IMR-90 (cell line): ENCODE measurements around the gene C8A. TPM values are rescaled to one million over a fixed set of nuclear protein-coding genes. Genes with fewer than 3 reads are reported as not detected.

Experiments
- ATAC-seq: fragments of 200-7000 bp; cut with Tn5 transposase; 2 replicates; pipeline ENCODE4 v1.9.1; 2020; ENCODE audit warnings: low read depth, mild to moderate bottlenecking, moderate library complexity
- BruUV-seq: library from RNA; stranded (reverse); fragments of 400-500 nt; replicated peaks from 2 replicates; lab custom pipeline; 2021; lab: Mats Ljungman, UMichigan
- CTCF ChIA-PET: fragments of 300-600 bp; formaldehyde crosslinking; extraction: SDS; loops from one replicate; lab custom pipeline; 2021; ENCODE audit warnings: antibody characterized with exemption; lab: Yijun Ruan, JAX
- POLR2A ChIA-PET: fragments of 300-600 bp; sonication (Branson Sonifier 250); formaldehyde crosslinking; loops from one replicate; lab custom pipeline; 2022; ENCODE audit warnings: antibody characterized with exemption; ENCODE audit not compliant: unreplicated experiment; lab: Charles Lee
- DNase-seq: peaks from one replicate; pipeline ENCODE4 v3.0.0; 2013
- H2AFZ ChIP-seq: replicated peaks from 2 replicates; pipeline ENCODE3; 2013; ENCODE audit warnings: low read length, mild to moderate bottlenecking; ENCODE audit not compliant: poor library complexity
- H2AK5ac ChIP-seq: 2 replicates; pipeline ENCODE4 v1.6.1; 2013; ENCODE audit warnings: low read depth, low read length, inconsistent platforms
- H2AK9ac ChIP-seq: replicated peaks from 2 replicates; pipeline ENCODE3; 2013; ENCODE audit warnings: mild to moderate bottlenecking, low read depth, low read length, moderate library complexity; ENCODE audit not compliant: poor library complexity
- H2BK120ac ChIP-seq: 2 replicates; pipeline ENCODE4 v1.6.1; 2013; ENCODE audit warnings: low read depth, low read length, inconsistent platforms
- H2BK15ac ChIP-seq: 3 replicates; pipeline ENCODE4 v1.6.1; 2013; ENCODE audit warnings: low read depth, low read length, inconsistent platforms
- H2BK20ac ChIP-seq: 2 replicates; pipeline ENCODE4 v1.6.1; 2013; ENCODE audit warnings: low read depth, mild to moderate bottlenecking, inconsistent platforms, low read length, moderate library complexity
- H2BK5ac ChIP-seq: 2 replicates; pipeline ENCODE4 v1.6.1; 2013; ENCODE audit warnings: mild to moderate bottlenecking, low read depth, low read length, inconsistent platforms; ENCODE audit not compliant: poor library complexity, severe bottlenecking
- H3K14ac ChIP-seq: replicated peaks from 2 replicates; pipeline ENCODE4 v1.6.1; 2013; ENCODE audit warnings: low read depth, low read length, inconsistent platforms
- H3K18ac ChIP-seq: 2 replicates; pipeline ENCODE4 v1.6.1; 2013; ENCODE audit warnings: low read depth, low read length, control low read depth
- H3K23ac ChIP-seq: 2 replicates; pipeline ENCODE4 v1.6.1; 2013; ENCODE audit warnings: low read depth, low read length, inconsistent platforms
- H3K27ac ChIP-seq: 2 replicates; pipeline ENCODE4 v1.5.1; 2013; ENCODE audit warnings: mild to moderate bottlenecking, control low read depth, low read length; ENCODE audit not compliant: insufficient read depth
- H3K27me3 ChIP-seq: 2 replicates; pipeline ENCODE4 v1.6.1; 2013; ENCODE audit warnings: low read length; ENCODE audit not compliant: control insufficient read depth, insufficient read depth
- H3K36me3 ChIP-seq: 2 replicates; pipeline ENCODE4 v1.6.1; 2013; ENCODE audit warnings: low read length, mixed read lengths; ENCODE audit not compliant: control insufficient read depth, insufficient read depth
- H3K4ac ChIP-seq: 2 replicates; pipeline ENCODE4 v1.6.1; 2013; ENCODE audit warnings: low read depth, low read length, inconsistent platforms
- H3K4me1 ChIP-seq: 2 replicates; pipeline ENCODE4 v1.6.1; 2013; ENCODE audit warnings: low read length, mixed read lengths; ENCODE audit not compliant: control insufficient read depth, insufficient read depth
- H3K4me2 ChIP-seq: 2 replicates; pipeline ENCODE4 v1.6.1; 2013; ENCODE audit warnings: low read depth, mild to moderate bottlenecking, control low read depth, low read length, moderate library complexity
- H3K4me3 ChIP-seq: 2 replicates; pipeline ENCODE4 v1.5.1; 2013; ENCODE audit warnings: low read depth, mild to moderate bottlenecking, control low read depth, low read length, moderate library complexity; ENCODE audit not compliant: insufficient read depth
- H3K56ac ChIP-seq: 2 replicates; pipeline ENCODE4 v1.6.1; 2013; ENCODE audit warnings: low read length, inconsistent platforms; ENCODE audit not compliant: insufficient read depth; ENCODE audit errors: extremely low read depth
- H3K79me1 ChIP-seq, 2 experiments: 2 replicates each; pipeline ENCODE4 v1.6.1; 2013; ENCODE audit warnings: low read length in 2 of 2, inconsistent platforms in 1 of 2, low read depth in 1 of 2
- H3K9ac ChIP-seq: 2 replicates; pipeline ENCODE4 v1.6.1; 2013; ENCODE audit warnings: low read depth, low read length, control low read depth
- H3K9me1 ChIP-seq: 2 replicates; pipeline ENCODE4 v1.6.1; 2013; ENCODE audit warnings: low read length, inconsistent platforms; ENCODE audit not compliant: insufficient read depth
- H3K9me3 ChIP-seq: 2 replicates; pipeline ENCODE4 v1.6.1; 2013; ENCODE audit warnings: low read length; ENCODE audit not compliant: control insufficient read depth, insufficient read depth
- H4K20me1 ChIP-seq: 2 replicates; pipeline ENCODE4 v1.6.1; 2013; ENCODE audit warnings: low read length, inconsistent platforms; ENCODE audit not compliant: insufficient read depth
- H4K5ac ChIP-seq: 2 replicates; pipeline ENCODE4 v1.6.1; 2013; ENCODE audit warnings: mild to moderate bottlenecking, low read depth, low read length, control low read depth
- H4K8ac ChIP-seq, 2 experiments: 2 replicates each; pipeline ENCODE4 v1.6.1; 2013; ENCODE audit warnings: low read depth in 2 of 2, low read length in 2 of 2, control low read depth in 1 of 2, inconsistent platforms in 1 of 2
- H4K91ac ChIP-seq: 2 replicates; pipeline ENCODE4 v1.6.1; 2013; ENCODE audit warnings: low read depth, low read length, inconsistent platforms; ENCODE audit not compliant: insufficient read depth
- BHLHE40 ChIP-seq: fragments of 150-350 bp; IDR thresholded peaks from 2 replicates; pipeline ENCODE4 v1.6.1; 2016; ENCODE audit warnings: mild to moderate bottlenecking, low read depth, low read length
- CEBPB ChIP-seq: IDR thresholded peaks from 2 replicates; pipeline ENCODE4 v1.6.1; 2012; ENCODE audit warnings: low read depth, low read length, improper control_type of control experiment
- FOS ChIP-seq: fragments of 150-350 bp; IDR thresholded peaks from 2 replicates; pipeline ENCODE4 v1.6.1; 2016; ENCODE audit warnings: low read depth, low read length
- MAFK ChIP-seq: IDR thresholded peaks from 2 replicates; pipeline ENCODE4 v1.6.1; 2012; ENCODE audit warnings: low read depth, low read length, improper control_type of control experiment
- MXI1 ChIP-seq: IDR thresholded peaks from 2 replicates; pipeline ENCODE4 v1.6.1; 2012; ENCODE audit warnings: low read depth, mild to moderate bottlenecking, low read length, moderate library complexity, borderline replicate concordance
- POLR2A ChIP-seq: IDR thresholded peaks from 2 replicates; pipeline ENCODE4 v1.6.1; 2012; ENCODE audit warnings: mild to moderate bottlenecking, low read depth, low read length
- RFX5 ChIP-seq: IDR thresholded peaks from 2 replicates; pipeline ENCODE4 v1.8.0; 2012; ENCODE audit warnings: low read depth, mild to moderate bottlenecking, low read length, moderate library complexity
- SMC3 ChIP-seq: fragments of 150-350 bp; IDR thresholded peaks from 2 replicates; pipeline ENCODE4 v1.6.1; 2016; ENCODE audit warnings: low read depth, mild to moderate bottlenecking, antibody characterized with exemption, low read length, moderate library complexity
- USF2 ChIP-seq: fragments of 150-350 bp; IDR thresholded peaks from 2 replicates; pipeline ENCODE4 v1.6.1; 2017; ENCODE audit warnings: mild to moderate bottlenecking, antibody characterized with exemption, low read length, low read depth
- whole genome bisulfite sequencing, 2 experiments: methylation state at CpG; one replicate each; pipeline versions ENCODE4 v1.1.5 to v1.1.7; 2013; ENCODE audit warnings: missing lambda C conversion rate in 2 of 2; ENCODE audit not compliant: insufficient read length in 1 of 2; ENCODE audit errors: extremely low coverage in 2 of 2; 5-methylcytosine and 5-hydroxymethylcytosine counted together
- dilution Hi-C: fragments of 300-500 bp; cut with HindIII; formaldehyde crosslinking; loops from one replicate; pipeline ENCODE4 v1.14.3; 2018; ENCODE audit warnings: low sequenced_read_pairs; ENCODE audit not compliant: unreplicated experiment
- in situ Hi-C: fragments of 300-500 bp; cut with MboI; formaldehyde crosslinking; loops from 3 replicates; pipeline ENCODE4 v1.14.3; 2019; ENCODE audit warnings: low sequenced_read_pairs, inconsistent platforms, mixed read lengths
- intact Hi-C: fragments of 100-400 bp; cut with micrococcal nuclease; formaldehyde crosslinking; loops from 2 replicates; pipeline ENCODE4 v1.10.0; 2022
- polyA plus RNA-seq, 3 experiments: library from polyadenylated mRNA; depleted of rRNA; stranded (reverse); fragments of >200 nt; gene quantifications; 2 replicates each; pipeline ENCODE4 v1.2.3, GENCODE V29; 2012; ENCODE audit warnings: low replicate concordance in 1 of 3
- total RNA-seq: library from RNA; depleted of rRNA; stranded (reverse); fragments of >200 nt; gene quantifications from 2 replicates; pipeline ENCODE4 v1.2.3, GENCODE V29; 2012

C8A gene
- total and polyA plus RNA-seq, 2 of the 4 experiments (the other 2 are of a cell fraction), result not detected

- Histone ChIP-seq H3K9ac (no peak overlapping the region), H3K27me3 (peaks cover 5% of the 10 kb centered on the region; the same call in 1 of the 2 replicates), H2BK120ac (no peak overlapping the region), H2AK9ac (no peak overlapping the region), H3K23ac (no peak overlapping the region), H3K4me2 (no peak overlapping the region), H2AK5ac (no peak overlapping the region), H3K27ac (no peak overlapping the region), H2BK15ac (no peak overlapping the region), H4K20me1 (no peaks in the 10 kb centered on the region), H2BK20ac (no peak overlapping the region), H3K79me1 (no peaks in the 10 kb centered on the region), H3K18ac (no peak overlapping the region), H3K9me3 (no peaks in the 10 kb centered on the region), H3K9me1 (no peaks in the 10 kb centered on the region), H3K36me3 (no peaks in the 10 kb centered on the region), H4K91ac (no peak overlapping the region), H2BK5ac (no peak overlapping the region), H3K4me3 (no peak overlapping the region), H3K56ac (no peak overlapping the region), H3K4ac (no peak overlapping the region), H3K4me1 (peaks cover 5% of the 10 kb centered on the region; the same call in 1 of the 2 replicates), H3K14ac (no peak overlapping the region), H2AFZ (no peak overlapping the region), H4K8ac (no peak overlapping the region), H4K5ac (no peak overlapping the region)
- intact Hi-C loops, result no loop called here
- ATAC-seq (no peak), DNase-seq (no peak)
- TF ChIP-seq POLR2A (no peak), CEBPB (no peak), MAFK (peak; percentile 39), FOS (no peak), MXI1 (no peak), BHLHE40 (no peak), USF2 (no peak), SMC3 (no peak), RFX5 (no peak)
- no CpG with 5 or more reads among the region's 2 CpGs for WGBS, 2 experiments
- ChIA-PET POLR2A (no interaction called here), CTCF (no interaction called here)
- in situ Hi-C loops, result loop anchor here (10.0 to 25.0 kb wide), 2 partner anchors 219 to 1302 kb away; no protein-coding TSS in a partner anchor
- no TSS peak for BruUV-seq
- dilution Hi-C loops, result no loop called here
Measured at GRCh38 chr1:56814205-56814604, 40.4 kb upstream of the C8A start.
